Measurements from ENCODE around the gene RAB40B. TPM values are rescaled to one million over a fixed set of nuclear protein-coding genes. Genes with fewer than 3 reads are reported as not detected.
A peak's percentile ranks its signal among the peaks of the same experiment; 100 is the strongest.

Gene RAB40B
- total RNA-seq, 1 donor from 2014 or later: 14.6 TPM

GRCh38 chr17:82679586-82680465 lies 18.7 kb downstream of the RAB40B start:
- Mint-ChIP-seq H3K4me3 (ENCODE audit: unreplicated experiment) (no peak overlapping the region), H3K36me3 (ENCODE audit: unreplicated experiment) (no peaks in the 10 kb centered on the region), H3K27ac (ENCODE audit: unreplicated experiment) (no peak overlapping the region), H3K27me3 (ENCODE audit: unreplicated experiment) (peaks cover 4% of the 10 kb centered on the region), H3K4me1 (ENCODE audit: low read depth, unreplicated experiment) (peaks cover 4% of the 10 kb centered on the region), H3K9me3 (ENCODE audit: unreplicated experiment) (peaks cover 2% of the 10 kb centered on the region)
- TF ChIP-seq, protein P1, sequence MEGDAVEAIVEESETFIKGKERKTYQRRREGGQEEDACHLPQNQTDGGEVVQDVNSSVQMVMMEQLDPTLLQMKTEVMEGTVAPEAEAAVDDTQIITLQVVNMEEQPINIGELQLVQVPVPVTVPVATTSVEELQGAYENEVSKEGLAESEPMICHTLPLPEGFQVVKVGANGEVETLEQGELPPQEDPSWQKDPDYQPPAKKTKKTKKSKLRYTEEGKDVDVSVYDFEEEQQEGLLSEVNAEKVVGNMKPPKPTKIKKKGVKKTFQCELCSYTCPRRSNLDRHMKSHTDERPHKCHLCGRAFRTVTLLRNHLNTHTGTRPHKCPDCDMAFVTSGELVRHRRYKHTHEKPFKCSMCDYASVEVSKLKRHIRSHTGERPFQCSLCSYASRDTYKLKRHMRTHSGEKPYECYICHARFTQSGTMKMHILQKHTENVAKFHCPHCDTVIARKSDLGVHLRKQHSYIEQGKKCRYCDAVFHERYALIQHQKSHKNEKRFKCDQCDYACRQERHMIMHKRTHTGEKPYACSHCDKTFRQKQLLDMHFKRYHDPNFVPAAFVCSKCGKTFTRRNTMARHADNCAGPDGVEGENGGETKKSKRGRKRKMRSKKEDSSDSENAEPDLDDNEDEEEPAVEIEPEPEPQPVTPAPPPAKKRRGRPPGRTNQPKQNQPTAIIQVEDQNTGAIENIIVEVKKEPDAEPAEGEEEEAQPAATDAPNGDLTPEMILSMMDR (IDR thresholded peaks at IDR 0.05; ENCODE audit: partially characterized antibody, unreplicated experiment): no peak
- DNase-seq: no peak

- Mint-ChIP-seq H3K4me3 (ENCODE audit: unreplicated experiment) (no peak overlapping the region), H3K27me3 (ENCODE audit: unreplicated experiment) (peaks cover 6% of the 10 kb centered on the region), H3K36me3 (ENCODE audit: unreplicated experiment) (no peaks in the 10 kb centered on the region), H3K9me3 (ENCODE audit: unreplicated experiment) (peaks cover 2% of the 10 kb centered on the region), H3K27ac (ENCODE audit: unreplicated experiment) (peak overlapping the region; percentile 20), H3K4me1 (ENCODE audit: low read depth, unreplicated experiment) (peaks cover 4% of the 10 kb centered on the region)
- no peak for DNase-seq
- TF ChIP-seq, protein P1 (IDR thresholded peaks at IDR 0.05; ENCODE audit: partially characterized antibody, unreplicated experiment): no peak
Observed at GRCh38 chr17:82678265-82678891, 20.1 kb downstream of the RAB40B start.

DNA sequence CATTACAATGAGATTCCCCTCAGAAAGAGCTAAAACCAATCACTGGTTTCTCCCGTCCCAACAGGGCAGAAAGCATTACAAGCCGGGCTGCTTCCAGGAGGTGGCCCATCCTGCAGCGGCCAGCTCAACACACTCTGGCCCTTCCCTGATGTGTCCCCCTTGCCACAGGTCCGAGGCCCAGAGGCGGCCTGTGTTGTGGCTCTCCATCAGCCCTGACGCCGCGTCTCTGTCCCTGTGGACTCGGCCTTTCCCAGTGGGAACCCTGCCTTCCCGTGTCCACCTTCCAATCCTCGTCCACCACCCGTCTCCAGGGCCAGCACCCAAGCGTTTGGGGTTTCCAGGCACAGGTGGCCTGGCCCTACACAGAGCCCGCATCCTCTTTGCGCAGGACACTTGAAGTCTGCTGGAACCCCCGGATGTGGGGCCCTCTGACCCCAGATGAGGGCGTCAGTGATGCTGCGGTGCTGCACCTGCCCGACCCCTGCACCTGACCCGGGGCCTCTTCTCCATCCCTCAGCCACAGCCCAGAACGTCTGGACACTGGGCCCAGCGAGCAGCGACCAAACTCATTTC lies 21.1 kb downstream of the RAB40B start:
- TF ChIP-seq, protein P1 (IDR thresholded peaks at IDR 0.05; ENCODE audit: partially characterized antibody, unreplicated experiment): no peak
- peaks cover 6% of the 10 kb centered on the region for H3K27me3 Mint-ChIP-seq (ENCODE audit: unreplicated experiment)
- no peak overlapping the region for H3K4me3 Mint-ChIP-seq (ENCODE audit: unreplicated experiment)
- peaks cover 2% of the 10 kb centered on the region for H3K9me3 Mint-ChIP-seq (ENCODE audit: unreplicated experiment)
- no peak for DNase-seq
- no peak overlapping the region for H3K27ac Mint-ChIP-seq (ENCODE audit: unreplicated experiment)
- peaks cover 4% of the 10 kb centered on the region for H3K4me1 Mint-ChIP-seq (ENCODE audit: low read depth, unreplicated experiment)
- no peaks in the 10 kb centered on the region for H3K36me3 Mint-ChIP-seq (ENCODE audit: unreplicated experiment)

- H3K4me3 Mint-ChIP-seq (ENCODE audit: unreplicated experiment): no peak overlapping the region
- DNase-seq: no peak
- no peak overlapping the region for H3K27ac Mint-ChIP-seq (ENCODE audit: unreplicated experiment)
- H3K27me3 Mint-ChIP-seq (ENCODE audit: unreplicated experiment): peaks cover 6% of the 10 kb centered on the region
- H3K9me3 Mint-ChIP-seq (ENCODE audit: unreplicated experiment): peaks cover 2% of the 10 kb centered on the region
- peaks cover 4% of the 10 kb centered on the region for H3K4me1 Mint-ChIP-seq (ENCODE audit: low read depth, unreplicated experiment)
- H3K36me3 Mint-ChIP-seq (ENCODE audit: unreplicated experiment): no peaks in the 10 kb centered on the region
- TF ChIP-seq, protein P1 (IDR thresholded peaks at IDR 0.05; ENCODE audit: partially characterized antibody, unreplicated experiment): no peak
Observed at GRCh38 chr17:82675476-82676245, 22.8 kb downstream of the RAB40B start.

Measured in glutamatergic neuron (in vitro differentiated cells).